ENCODE results near the gene CNTNAP2.

DNA sequence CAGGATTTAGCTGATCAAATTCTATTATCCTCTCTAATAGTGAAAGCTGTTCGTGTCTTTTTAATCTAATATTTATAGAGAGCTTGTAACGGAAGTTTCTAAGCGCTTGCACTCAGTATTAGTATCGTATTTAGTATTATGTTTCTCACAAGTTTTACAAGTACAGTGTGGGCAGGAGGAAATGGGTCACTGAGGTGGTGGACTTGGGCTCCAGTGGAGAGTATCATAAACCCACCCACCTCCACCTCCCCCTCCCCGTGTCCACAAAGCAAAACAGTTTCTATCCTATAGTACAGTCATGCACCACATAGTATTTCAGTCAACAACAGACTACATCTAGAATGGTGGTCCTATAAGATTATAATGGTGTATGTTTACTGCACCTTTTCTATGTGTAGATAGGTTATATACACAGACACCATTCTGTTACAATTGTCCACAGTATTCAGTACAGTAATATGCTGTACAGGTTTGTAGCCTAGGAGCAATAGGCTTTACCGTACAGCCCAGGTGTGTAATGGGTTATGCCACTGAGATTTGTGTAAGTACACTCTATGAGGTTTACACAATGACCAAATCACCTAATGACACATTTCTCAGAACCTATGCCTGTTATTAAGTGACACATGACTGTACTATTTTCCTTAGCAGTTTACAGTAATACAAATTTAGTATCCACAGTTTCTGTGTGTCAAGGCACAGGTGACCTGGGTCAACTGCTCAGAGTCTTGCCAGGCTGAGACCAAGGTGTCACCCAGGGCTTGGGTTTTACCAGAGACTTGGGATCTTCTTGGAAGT lies 1452.7 kb downstream of the CNTNAP2 start:
- TF ChIP-seq POLR2A (IDR thresholded peaks at IDR 0.05) (no peak), POLR2AphosphoS5 (IDR thresholded peaks at IDR 0.05) (no peak), EP300 (IDR thresholded peaks at IDR 0.05) (no peak)
- TF ChIP-seq, protein P1, sequence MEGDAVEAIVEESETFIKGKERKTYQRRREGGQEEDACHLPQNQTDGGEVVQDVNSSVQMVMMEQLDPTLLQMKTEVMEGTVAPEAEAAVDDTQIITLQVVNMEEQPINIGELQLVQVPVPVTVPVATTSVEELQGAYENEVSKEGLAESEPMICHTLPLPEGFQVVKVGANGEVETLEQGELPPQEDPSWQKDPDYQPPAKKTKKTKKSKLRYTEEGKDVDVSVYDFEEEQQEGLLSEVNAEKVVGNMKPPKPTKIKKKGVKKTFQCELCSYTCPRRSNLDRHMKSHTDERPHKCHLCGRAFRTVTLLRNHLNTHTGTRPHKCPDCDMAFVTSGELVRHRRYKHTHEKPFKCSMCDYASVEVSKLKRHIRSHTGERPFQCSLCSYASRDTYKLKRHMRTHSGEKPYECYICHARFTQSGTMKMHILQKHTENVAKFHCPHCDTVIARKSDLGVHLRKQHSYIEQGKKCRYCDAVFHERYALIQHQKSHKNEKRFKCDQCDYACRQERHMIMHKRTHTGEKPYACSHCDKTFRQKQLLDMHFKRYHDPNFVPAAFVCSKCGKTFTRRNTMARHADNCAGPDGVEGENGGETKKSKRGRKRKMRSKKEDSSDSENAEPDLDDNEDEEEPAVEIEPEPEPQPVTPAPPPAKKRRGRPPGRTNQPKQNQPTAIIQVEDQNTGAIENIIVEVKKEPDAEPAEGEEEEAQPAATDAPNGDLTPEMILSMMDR (IDR thresholded peaks at IDR 0.05) = no peak

Data from stomach (tissue), 4 donors.